ENCODE results near the gene DPP6.

Gene DPP6

DNA sequence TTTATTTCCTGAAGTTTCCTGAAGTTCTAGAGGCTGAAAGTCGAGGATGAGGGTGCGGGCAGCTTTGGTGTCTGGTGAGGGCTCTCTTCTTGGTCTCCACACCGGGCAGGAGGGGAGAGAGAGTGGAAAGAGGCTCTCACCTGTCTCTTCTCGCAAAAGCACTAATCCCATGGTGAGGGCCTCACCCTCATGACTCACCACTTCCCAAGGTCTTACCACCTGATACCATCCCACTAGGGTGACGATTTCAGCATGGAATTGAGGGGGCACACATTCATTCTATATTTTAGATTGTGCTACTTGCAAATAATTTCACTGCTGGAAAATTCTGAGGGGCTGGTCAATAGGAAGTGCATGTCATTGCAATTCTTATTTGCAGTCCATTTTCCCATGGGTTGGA is 292.9 kb downstream of the DPP6 start:
- DNase-seq: no peak

DNA sequence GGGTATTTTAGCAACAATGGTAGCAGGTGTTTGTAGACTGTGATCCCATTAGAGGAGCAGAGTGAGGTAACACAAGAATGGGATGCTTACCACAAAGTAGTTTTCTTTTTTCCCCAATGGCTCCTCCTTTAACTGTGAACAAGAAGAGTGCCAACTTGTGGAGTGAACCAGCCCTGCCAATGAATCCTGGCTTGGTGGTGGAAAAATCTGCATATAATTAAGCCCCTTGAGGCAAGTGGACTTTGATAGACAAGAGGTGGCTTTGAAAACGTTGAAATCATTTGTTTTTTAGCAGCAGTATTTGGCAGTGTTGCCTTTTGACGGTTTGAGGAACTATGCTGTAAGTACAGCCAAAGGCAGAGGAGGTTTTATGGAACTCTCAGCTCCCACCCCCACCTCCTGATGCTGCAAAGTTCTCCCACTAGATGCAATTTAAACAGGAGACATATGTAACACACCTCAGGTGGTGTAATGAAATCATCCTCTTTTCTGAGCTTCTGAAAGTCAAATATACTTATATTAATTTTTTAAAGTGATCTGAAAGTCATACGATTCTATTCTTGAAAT is 295.6 kb downstream of the DPP6 start:
- no peak for DNase-seq

DNA sequence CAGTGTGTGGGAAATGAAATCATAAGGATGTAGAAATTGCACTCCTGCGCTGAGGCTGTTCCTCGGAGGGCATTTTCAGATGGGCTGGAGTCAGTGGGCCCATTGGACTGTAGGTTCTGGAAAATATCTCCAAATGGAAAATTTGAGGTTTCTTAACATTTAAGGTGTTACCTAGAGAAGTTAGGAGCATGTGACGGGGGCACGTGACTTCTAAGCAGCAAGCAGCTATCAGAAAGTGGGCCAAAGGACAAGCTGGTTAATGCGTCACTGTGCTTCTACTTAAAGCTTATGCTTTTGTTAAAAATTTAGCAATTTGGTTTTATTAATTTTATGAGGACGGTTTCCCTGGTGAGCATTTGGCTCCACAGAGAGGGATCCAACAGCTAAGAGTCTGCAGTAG is 298.7 kb downstream of the DPP6 start:
- DNase-seq: no peak

DNA sequence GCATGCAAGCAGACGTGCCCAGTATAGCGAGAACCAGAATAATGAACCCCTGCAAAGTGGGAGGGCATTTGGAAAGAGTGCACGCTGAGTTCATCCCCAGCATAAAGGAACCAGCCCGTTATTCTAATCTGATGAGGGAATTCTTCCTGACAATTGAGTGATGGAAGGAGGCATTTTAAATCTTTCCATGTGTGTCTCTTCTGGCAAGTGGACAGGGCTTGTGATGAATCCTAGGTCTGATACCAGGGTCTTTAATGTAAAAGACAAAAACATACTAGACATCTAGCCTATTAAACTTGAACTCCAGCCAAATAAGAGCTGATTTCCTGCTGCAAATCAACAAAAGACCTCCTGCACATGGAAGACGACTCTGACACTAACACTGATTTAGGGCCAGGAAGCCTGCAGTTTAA is 301.2 kb downstream of the DPP6 start:
- DNase-seq: no peak

DNA sequence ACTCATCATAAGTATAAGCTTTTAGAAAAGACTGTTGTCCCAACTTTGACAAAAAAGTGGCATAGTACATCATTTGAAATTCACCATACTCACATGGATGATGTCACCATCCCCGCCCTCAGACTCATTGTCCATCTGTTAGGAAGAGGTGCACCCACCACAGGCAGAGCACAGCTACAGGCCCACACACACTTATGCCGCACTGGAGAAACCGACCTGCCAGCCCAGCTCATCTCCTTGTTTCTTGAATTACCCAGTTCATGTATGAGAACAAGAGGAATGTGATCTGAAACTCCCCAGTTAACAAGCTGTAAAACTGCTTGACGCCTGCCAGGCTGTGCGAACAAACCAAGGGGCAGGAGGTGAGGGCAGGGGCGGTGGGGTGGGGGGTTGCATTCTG is 312.0 kb downstream of the DPP6 start:
- DNase-seq: no peak

DNA sequence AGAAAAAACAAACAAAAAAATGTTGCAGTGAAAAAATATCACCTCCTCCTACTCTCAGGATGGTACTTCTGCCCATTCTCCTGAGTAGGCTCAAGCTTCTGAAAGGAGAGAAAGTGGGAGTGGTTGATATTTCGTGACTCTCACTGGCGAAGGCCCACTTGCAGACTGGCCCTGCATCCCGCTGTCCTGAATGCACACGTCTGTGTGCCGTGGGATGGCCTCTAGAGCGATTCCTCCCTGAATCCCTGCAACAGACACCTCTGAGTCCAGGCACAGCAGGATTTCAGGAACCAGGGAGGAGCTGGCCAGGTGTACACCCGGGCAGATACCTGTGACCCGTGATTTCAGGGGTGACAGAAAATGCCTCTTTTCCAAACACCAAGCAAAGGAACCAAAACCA is 319.2 kb downstream of the DPP6 start:
- DNase-seq: no peak

DNA sequence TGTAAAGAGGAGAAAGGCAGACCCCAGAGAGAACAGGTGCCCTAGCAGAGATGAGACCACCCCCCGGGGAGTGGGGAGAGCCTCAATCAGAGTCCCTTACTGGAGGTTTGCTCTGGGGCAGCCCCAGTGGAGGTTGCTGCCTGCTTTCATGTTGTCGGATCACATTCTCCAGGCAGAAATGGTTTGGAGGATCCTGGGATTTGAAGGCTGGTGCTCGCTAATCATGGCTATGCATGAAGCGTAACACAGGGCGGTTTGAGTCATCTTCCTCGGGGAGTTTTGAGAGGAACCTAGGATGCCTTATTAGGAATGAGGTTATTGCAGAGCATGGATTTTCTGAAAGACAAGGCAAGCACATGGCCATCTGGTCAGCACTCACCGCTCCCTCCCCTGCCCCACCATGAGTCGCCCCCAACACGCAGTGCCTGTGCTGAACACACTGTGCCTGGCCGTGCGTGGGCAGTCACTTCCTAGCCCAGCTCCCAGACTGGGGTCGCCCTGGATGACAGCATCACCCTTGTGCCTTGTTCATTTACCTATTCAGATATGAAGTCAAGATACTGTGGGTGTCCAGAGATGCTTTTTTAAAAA is 319.9 kb downstream of the DPP6 start:
- no peak for DNase-seq

DNA sequence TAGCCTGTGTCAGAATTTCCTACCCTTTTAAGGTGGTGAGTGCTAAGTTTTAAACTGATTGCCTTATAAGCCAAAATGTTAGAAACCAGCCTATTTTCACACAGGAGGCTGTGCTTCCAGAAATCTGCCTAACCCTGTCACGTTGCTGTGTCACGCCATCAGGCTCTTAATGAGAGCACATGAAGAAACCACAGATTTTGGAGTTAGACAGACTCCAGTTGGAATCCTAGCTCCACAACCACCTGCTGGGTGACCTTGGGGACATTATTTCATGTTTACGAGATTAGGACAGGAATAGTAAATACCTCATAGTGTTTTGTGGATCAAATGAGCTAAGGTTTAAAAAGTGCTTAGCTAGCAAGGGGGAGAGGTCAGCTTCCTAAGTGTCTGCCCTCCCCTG is 321.8 kb downstream of the DPP6 start:
- DNase-seq: no peak

DNA sequence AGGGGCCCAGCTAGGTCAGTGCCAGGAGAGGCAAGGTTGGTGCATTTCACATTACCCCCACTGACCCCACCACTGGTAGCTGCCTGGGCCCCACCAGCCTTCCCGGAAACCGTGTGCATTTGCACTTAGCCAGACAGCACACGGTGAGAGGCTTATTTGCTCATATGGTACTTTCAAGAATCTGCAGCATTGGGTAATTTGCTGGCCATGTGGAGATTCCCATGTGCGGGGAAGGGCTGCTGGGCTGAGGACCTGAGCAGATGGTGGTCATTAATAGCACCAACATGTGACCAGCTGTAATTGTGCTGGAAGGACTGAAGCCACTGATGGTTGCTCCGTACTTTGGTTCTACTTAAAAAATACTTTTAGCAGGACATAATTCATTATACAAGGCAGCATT is 323.8 kb downstream of the DPP6 start:
- DNase-seq: no peak

DNA sequence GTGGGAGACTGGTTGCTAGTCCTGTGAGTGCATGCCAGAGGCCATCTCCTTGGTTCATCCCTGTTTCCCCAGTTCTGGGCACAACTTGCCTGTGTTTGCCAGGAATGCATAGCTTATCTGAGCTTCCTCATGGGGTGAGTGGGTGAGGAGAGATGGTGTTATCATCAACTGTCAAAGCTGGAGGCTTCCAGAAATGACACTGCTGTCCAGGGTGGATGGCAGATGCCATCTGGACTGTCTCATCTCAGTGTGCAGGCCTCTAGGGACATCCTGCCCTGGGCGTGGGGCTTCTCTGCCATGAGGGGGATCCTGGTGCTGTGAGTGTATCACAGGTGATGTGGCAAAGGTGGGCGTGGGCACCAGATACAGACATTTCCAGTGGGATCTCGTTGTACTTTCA is 328.6 kb downstream of the DPP6 start:
- no peak for DNase-seq

DNA sequence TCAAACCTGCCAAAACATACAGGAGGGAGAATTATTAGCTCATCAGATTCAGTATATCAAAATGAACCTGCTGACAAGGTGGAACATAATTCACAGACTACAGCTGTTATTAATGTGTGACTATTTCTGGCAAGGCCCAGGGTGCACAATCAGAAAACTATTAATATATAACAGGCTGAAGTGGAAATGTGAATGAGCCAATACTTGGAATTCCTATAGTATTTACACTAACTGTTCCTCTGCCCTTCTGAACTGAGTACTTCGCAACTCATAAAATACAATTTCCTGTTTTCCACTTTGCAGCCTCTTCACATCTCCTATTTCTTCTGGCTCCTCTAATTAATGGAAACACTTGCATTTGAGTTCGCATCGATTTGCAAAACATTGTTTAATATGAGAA is 330.8 kb downstream of the DPP6 start:
- DNase-seq: no peak

DNA sequence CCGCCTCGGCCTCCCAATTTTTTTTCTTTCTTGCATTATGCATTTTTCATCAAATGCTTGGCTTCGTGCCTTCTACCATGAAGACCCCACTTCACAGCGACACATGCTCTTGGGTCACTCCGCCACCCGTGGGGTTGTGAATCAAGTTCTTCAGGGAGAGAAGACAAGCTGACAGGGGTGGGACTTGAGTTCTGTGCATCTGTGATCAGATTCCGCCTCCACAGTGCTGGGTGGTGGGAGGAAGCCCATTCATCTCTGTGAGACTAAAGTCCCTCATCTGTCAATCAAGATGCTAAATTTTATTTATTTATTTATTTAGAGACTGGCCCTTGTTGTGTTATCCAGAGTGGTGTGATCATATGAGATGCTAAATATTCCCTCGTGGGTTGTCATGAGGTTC is 333.0 kb downstream of the DPP6 start:
- DNase-seq: no peak

DNA sequence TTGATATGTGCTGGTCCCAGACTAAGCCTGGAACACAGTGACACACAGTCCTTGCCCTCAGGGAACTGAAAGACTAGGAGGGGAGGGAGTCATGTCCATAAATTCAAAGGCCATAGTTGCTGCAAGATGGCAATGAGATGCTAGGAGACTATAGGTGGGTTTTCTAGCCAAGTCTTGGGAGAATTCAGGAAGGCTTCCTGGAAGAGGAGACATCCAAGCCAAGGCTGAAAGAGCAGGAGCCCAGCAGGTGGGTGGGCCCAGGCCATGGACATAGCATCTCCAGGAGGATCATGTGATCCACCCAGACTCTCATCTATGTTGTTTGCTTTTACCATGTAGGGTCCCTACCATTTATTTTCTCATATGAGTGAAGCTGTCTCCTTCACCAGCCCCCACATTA is 335.1 kb downstream of the DPP6 start:
- DNase-seq: no peak

DNA sequence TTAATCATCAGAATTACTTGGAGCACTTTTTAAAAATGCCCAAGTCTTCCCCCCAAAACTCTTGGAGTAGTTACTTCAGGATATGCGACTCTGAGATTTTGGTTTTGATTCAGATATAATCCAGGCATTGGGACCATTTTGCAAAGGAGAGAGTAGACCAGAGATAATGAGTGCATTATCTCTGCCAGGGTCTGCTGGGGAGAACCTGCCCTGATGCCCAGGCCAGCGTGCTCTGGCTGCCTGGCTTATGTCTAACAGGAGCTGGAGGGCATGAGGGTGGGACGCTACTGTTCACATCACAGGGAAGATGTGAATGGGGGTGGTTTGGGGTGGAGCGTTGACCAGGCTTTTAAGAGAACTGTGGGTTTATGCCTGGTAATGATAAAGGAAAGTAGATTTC is 336.2 kb downstream of the DPP6 start:
- no peak for DNase-seq

DNA sequence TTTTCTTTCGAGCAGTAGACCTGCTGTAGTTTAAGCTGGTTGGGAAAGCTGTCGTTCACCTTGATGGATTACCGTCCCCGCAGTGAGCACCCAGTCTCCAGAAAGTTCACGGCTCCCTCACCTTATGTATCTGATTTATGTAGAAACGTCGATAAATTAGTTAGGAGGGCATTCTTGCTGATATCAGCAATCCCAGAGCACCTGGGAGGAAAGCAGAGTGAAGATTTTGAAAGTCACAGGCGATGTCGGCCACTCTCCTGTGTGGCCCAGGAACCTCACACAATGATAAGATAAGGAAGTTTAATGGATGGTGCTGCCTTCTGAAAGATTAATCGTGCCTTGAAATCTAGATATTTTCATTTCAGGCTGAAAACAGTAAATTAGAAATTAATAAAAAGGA is 336.8 kb downstream of the DPP6 start:
- no peak for DNase-seq

DNA sequence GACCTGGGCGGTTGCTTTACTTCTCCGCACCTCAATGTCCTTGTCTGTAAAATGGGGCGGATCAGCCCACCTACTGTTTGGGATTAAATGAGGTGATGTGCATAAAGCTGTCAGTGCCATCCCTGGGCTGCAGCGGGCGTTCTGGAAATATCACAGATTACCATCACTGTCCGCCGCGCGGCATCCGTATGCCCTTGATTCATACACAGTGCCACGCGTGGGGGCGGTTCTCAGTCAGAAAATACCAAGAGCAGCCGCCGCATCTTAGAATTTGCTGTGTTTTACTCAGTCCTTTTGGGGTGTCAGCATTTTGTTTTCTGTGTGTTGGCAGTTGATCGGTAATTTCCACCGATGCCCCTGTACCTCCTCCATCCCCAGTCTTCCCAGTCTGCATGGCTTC is 338.8 kb downstream of the DPP6 start:
- no peak for DNase-seq

DNA sequence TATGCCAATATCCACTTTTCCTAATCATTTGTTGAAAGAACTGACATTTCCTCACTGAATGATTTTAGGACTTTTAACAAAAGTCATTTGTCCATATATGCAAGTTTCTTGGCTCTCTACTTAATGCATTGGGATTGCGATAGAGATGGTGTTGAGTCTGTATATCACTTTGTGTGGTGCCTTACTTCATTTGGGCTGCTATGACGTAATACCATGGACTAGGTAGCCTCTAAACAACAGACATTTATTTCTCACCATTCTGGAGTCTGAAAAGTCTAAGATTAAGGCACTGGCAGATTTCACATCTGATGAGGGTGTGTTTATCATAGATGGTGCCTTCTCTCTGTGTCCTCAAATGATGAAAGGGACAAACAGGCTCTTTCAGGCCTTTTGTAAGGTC is 342.6 kb downstream of the DPP6 start:
- DNase-seq: no peak

DNA sequence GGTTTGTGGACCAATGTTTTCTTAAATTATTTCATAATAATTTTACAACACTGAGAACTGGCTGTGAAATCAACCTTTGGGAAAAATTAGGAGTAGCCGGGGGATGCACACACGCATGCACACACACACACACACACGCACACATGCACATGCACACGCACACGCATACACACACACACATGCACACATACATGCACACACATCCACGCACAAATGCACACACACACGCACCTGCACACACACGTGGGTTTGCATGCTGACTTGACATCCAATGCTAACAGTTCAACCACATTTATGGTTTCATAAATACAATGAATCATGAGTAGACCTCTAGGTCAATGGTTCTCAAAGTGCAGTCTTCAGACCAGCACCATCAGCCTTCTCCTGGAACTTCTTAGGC is 354.1 kb downstream of the DPP6 start:
- DNase-seq: no peak

DNA sequence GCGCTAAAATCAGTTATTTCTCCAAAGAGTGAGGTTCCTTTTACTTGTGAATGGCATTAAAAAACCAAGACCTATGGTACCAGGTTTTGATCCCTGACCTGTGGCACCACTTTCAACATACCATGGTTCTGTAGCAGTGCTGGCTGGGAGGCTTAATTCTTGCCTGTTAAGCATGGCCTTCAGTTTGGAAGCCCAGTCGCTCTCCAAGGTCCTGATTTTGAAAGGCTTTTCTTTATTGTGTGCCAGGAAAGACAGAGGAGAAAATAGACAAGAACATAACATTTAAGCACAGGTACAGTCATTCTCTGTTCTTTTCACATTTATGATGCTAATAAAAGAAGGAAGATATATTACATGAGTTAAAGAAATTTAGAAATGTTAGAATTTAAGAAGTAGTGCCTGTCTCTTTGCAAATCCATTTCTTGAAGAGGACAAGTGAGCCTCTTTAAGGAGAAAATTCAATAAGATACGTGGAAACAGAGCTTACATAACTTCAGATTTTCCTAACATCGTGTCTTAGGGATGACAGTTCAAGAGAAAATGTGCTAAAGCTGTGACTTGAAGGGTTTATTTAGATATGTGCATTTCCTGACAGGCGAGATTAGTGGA is 357.6 kb downstream of the DPP6 start:
- DNase-seq: no peak

DNA sequence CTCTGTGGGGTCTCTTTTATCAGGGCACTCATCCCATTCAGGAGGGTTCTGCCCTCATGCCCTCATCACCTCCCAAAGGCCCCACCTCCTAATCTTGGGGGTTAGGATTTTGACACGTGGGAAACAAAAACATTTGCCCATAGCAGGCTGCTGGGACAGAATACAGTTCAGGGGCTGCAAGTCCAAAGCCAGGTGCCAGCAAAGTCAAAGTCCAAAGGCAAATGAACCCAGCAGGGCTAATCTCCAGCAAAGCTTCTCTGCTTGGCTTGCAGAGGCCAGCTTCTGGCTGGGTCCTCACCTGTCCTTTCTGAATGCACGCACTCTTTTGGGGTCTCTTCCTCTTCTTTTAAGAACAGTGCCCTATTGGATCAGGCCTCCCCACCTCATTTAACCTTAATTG is 359.9 kb downstream of the DPP6 start:
- DNase-seq: no peak

DNA sequence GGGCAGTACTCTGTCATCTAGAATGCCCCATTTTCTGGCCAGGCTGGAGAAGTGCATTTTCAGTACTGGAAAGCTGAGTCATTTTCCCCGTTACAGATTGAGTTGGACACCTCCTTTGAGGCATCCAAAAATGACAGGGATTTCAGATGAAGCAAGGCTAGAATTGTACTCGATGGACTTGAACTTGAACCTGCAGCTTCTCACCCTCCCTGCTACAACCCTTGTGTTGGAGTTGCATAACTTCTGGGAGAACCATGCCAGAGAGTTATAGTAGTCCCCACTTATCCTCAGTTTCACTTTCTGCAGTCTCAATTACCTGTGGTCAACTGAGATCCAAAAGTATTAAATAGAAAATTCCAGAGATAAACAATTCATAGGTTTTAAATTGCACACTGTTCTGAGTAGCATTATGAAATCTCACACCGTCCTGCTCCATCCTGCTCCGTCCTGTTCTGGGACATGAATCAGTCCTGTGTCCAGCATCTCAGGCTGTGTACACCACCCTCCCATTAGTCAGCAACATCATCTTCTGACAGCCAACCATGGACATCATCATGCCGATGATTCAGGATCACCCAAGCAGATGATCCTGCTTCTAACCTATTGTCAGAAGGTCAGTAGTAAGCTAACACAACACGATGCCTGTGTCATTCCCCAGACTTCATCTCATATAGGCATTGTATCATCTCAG is 363.7 kb downstream of the DPP6 start:
- DNase-seq: no peak

DNA sequence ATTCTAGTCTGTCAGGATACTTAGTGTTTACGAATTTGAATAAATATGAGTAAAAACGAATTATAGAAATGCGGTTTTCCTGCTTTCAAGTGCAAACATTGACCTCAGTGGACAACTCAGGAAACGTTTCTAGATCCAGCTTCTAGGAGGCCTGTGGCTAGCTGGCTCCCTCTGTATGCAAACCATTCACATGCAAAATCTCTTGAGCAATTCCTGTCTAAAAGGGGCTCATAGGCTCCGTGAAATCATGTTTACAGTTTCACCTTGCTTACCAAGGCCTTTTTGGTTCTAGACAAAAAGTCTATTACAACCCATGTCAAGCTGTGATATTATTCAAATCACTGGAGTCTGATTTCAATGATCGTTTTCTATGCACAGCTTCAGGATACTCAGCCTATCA is 364.5 kb downstream of the DPP6 start:
- DNase-seq: no peak

DNA sequence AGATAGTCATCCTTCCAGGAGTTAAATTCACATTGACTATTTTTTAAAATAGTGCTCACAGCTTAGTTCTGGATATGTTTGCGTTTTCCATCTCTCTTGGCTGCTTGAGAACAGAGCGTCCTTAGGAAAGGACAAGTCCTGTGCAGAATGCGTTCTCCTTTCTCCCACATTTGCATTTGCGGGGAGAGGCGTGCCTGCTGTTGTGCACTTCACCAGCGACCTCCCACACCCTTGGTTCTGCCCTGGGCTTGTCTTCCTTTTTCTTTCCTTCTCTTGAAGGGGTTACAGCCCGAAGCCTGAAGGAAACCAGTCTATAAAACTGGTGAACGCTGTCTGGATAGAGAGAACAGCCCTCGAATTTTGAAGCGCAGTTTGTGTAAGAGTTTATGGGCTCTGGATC is 367.1 kb downstream of the DPP6 start:
- DNase-seq: no peak

DNA sequence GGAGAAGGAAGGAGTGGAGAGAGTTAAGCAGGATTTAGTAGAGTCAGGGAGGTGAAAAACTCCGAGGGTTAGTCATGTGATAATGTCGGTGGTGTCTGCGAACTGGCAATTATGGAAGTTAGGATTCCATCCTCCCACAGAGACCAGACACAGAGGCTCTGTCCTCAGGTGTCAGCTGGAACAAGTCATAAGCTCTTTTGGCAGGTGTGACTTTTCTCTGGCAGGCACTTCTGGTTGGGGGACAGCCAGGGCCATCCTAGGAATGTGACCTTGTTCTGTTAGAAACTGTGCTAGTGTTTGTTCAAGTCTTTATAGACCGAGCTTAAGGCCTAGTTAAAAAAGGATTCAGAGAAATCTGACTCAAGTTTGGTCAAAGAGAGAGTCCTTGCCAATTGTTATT is 371.0 kb downstream of the DPP6 start:
- DNase-seq: no peak

DNA sequence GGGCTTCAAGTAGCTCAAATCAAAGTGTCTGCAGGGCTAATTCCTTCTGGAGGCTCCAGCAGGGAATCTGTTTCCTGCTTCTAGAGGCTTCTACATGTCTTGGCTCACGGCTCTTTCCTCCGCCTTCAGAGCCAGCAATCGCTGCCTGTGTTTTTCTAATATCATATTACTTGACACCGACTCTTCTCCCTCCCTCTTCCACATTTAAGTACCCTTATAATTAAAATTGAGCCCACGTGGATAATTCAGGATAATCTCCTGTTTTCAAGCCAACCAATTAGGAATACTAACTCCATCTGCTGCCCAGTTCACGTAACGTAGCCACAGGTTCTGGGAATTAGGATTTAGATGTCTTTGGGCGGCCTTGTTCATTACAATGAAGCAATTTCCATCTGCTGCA is 372.2 kb downstream of the DPP6 start:
- no peak for DNase-seq
